ENCODE data around the gene GOLM1. TPM values are rescaled to one million over a fixed set of nuclear protein-coding genes. Genes with fewer than 3 reads are reported as not detected.
"Not testable (repeated sequence)": the region's sequence is repeated elsewhere in the genome, so short reads cannot be mapped to it uniquely, and the experiment has no call there.

Gene GOLM1
- total RNA-seq, 1 donor from 2014 or later, result 3.7 TPM

- Histone ChIP-seq H3K36me3 (no peaks in the 10 kb centered on the region), H3K27ac (replicated peaks) (no peak overlapping the region), H3K27me3 (ENCODE audit: low read depth) (no peaks in the 10 kb centered on the region), H3K4me1 (no peaks in the 10 kb centered on the region), H3K9me3 (replicated peaks) (no peaks in the 10 kb centered on the region), H3K4me3 (no peak overlapping the region)
- intact Hi-C loops (cut with micrococcal nuclease), result no loop called here
- TF ChIP-seq CTCF (IDR thresholded peaks at IDR 0.05; ENCODE audit: borderline replicate concordance), result no peak
- DNase-seq, result no peak
Measured at GRCh38 chr9:86061972-86062739, 37.2 kb downstream of the GOLM1 start.

- intact Hi-C loops (cut with micrococcal nuclease), result no loop called here
- DNase-seq, result no peak
- Histone ChIP-seq H3K27ac (replicated peaks) (no peak overlapping the region), H3K4me1 (no peaks in the 10 kb centered on the region), H3K27me3 (ENCODE audit: low read depth) (no peaks in the 10 kb centered on the region), H3K9me3 (replicated peaks) (no peaks in the 10 kb centered on the region), H3K36me3 (no peaks in the 10 kb centered on the region), H3K4me3 (no peak overlapping the region)
- no peak for TF ChIP-seq CTCF (IDR thresholded peaks at IDR 0.05; ENCODE audit: borderline replicate concordance)
Measured at GRCh38 chr9:86057491-86057890, 41.9 kb downstream of the GOLM1 start.

GRCh38 chr9:86054695-86055094 lies 44.7 kb downstream of the GOLM1 start:
- intact Hi-C loops (cut with micrococcal nuclease), result no loop called here
- no peak for DNase-seq
- no peak overlapping the region for H3K4me3 ChIP-seq
- H3K9me3 ChIP-seq (replicated peaks), result no peaks in the 10 kb centered on the region
- H3K27ac ChIP-seq (replicated peaks), result no peak overlapping the region
- H3K27me3 ChIP-seq (ENCODE audit: low read depth), result no peaks in the 10 kb centered on the region
- TF ChIP-seq CTCF (IDR thresholded peaks at IDR 0.05; ENCODE audit: borderline replicate concordance), result no peak
- H3K36me3 ChIP-seq, result no peaks in the 10 kb centered on the region
- no peaks in the 10 kb centered on the region for H3K4me1 ChIP-seq

GRCh38 chr9:86052556-86053468 lies 46.5 kb downstream of the GOLM1 start:
- DNase-seq, result no peak
- intact Hi-C loops (cut with micrococcal nuclease), result no loop called here
- H3K4me1 ChIP-seq, result no peaks in the 10 kb centered on the region
- no peak for TF ChIP-seq CTCF (IDR thresholded peaks at IDR 0.05; ENCODE audit: borderline replicate concordance)
- no peak overlapping the region for H3K27ac ChIP-seq (replicated peaks)
- no peaks in the 10 kb centered on the region for H3K9me3 ChIP-seq (replicated peaks)
- H3K36me3 ChIP-seq, result no peaks in the 10 kb centered on the region
- H3K4me3 ChIP-seq, result no peak overlapping the region
- no peaks in the 10 kb centered on the region for H3K27me3 ChIP-seq (ENCODE audit: low read depth)

- H3K27me3 ChIP-seq (ENCODE audit: low read depth); DNase-seq; H3K36me3 ChIP-seq; H3K4me1 ChIP-seq; intact Hi-C loops (cut with micrococcal nuclease); H3K27ac ChIP-seq (replicated peaks); H3K9me3 ChIP-seq (replicated peaks); H3K4me3 ChIP-seq: not testable (repeated sequence)
Measured at GRCh38 chr9:86048018-86048742, 51.2 kb downstream of the GOLM1 start.

All from left ventricle myocardium inferior (tissue), 1 donor.